ENCODE data around the gene SLC9B1.

The SLC9B1 gene, protein sequence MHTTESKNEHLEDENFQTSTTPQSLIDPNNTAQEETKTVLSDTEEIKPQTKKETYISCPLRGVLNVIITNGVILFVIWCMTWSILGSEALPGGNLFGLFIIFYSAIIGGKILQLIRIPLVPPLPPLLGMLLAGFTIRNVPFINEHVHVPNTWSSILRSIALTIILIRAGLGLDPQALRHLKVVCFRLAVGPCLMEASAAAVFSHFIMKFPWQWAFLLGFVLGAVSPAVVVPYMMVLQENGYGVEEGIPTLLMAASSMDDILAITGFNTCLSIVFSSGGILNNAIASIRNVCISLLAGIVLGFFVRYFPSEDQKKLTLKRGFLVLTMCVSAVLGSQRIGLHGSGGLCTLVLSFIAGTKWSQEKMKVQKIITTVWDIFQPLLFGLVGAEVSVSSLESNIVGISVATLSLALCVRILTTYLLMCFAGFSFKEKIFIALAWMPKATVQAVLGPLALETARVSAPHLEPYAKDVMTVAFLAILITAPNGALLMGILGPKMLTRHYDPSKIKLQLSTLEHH

DNA sequence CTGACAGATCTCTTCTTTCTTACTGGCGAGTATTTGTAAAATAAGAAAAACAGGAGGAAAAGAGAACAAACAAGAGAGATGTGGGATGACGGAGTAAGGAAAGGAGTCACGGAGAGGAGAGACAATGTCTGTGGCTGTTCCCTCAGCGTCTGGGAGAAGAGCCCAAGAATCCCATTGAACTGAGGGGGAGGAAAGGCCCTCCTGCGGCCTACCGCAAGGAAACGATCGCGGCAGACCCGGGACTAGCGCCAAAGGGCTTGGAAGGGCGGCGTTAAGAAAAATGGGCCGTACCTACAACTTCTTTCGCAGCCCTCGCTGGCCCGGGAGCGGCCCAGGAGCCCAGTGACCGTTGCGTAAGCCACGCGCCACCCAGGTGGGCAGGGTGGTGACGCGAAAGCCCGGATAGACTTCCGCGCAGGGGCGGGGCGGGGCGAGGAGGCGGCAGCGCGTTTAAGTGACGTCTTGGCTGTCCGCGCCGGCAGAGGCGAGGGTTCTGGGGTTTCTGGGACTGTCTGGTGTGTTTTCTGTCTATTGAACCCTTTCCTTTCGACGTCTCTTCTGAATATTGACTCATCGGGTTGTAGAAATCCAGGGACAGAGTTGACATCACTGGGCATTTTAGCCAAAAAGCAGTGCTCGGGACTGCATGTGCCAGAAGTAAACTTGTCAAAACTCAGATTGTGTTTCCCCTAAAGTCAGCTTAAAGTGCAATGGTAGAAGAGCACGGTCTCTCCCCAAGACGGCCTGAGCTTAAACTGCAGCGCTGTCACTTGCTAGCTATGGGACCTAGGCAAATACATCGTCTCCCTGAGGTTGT lies at the start of gene SLC9B1:
Gene SLC9B1 (minus strand): TSS at position 398 of the 817 bp plus-strand sequence. CDS start 27,994 bp downstream, outside the sequence.
- TF ChIP-seq, protein P1, sequence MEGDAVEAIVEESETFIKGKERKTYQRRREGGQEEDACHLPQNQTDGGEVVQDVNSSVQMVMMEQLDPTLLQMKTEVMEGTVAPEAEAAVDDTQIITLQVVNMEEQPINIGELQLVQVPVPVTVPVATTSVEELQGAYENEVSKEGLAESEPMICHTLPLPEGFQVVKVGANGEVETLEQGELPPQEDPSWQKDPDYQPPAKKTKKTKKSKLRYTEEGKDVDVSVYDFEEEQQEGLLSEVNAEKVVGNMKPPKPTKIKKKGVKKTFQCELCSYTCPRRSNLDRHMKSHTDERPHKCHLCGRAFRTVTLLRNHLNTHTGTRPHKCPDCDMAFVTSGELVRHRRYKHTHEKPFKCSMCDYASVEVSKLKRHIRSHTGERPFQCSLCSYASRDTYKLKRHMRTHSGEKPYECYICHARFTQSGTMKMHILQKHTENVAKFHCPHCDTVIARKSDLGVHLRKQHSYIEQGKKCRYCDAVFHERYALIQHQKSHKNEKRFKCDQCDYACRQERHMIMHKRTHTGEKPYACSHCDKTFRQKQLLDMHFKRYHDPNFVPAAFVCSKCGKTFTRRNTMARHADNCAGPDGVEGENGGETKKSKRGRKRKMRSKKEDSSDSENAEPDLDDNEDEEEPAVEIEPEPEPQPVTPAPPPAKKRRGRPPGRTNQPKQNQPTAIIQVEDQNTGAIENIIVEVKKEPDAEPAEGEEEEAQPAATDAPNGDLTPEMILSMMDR (IDR thresholded peaks at IDR 0.05), result no peak
- peaks cover 10% of the 10 kb centered on the region for H3K36me3 Mint-ChIP-seq (ENCODE audit: low read depth)
- peak within 1 kb of the TSS; percentile 86 for H3K4me3 Mint-ChIP-seq
- H3K27ac Mint-ChIP-seq, result peak within 1 kb of the TSS; percentile 91
- H3K4me1 Mint-ChIP-seq, result peaks cover 5% of the 10 kb centered on the region
- peaks cover 14% of the 10 kb centered on the region for H3K9me3 Mint-ChIP-seq
- peaks cover 12% of the 10 kb centered on the region for H3K27me3 Mint-ChIP-seq (ENCODE audit: low read depth, poor library complexity)
- DNase-seq, result peak; percentile 82

DNA sequence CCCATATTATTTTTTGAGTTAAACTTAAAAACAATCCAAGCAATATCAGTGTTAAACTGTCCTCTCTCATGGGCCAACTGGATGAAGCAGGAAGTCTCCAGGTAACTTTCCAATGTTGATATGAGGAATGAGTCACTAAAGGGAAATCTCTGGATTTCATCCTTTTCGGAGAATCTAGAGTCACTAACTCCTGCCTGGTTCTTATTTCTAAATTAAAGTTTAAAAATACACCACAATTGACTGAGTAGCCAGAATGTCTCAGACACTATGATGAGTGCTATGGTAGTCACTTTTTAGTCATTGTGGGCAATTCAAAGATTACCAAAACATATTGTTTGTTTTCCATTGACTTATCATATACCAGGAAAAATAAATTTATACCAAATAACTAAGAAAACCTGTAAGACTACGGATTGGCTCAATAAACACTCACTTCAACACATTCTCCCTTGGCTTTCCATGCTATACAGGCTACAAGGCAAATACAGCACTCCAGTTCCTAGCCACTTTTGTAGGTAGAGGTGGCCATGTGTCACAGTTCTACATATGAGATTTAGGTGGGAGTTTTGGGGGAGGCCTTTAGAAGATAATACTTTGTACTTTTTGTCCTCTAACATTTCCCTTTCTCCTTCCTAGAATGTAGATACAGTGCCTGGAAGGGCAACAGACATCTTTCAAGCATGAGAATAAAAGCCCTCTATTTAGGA lies 48.5 kb upstream of the SLC9B1 start:
- no peak for DNase-seq
- Mint-ChIP-seq H3K27me3 (ENCODE audit: low read depth, poor library complexity) (no peaks in the 10 kb centered on the region), H3K36me3 (ENCODE audit: low read depth) (peaks cover 30% of the 10 kb centered on the region), H3K27ac (no peak overlapping the region), H3K4me1 (peaks cover 4% of the 10 kb centered on the region), H3K4me3 (no peak overlapping the region), H3K9me3 (peaks cover 4% of the 10 kb centered on the region)
- TF ChIP-seq, protein P1 (IDR thresholded peaks at IDR 0.05), result no peak

DNA sequence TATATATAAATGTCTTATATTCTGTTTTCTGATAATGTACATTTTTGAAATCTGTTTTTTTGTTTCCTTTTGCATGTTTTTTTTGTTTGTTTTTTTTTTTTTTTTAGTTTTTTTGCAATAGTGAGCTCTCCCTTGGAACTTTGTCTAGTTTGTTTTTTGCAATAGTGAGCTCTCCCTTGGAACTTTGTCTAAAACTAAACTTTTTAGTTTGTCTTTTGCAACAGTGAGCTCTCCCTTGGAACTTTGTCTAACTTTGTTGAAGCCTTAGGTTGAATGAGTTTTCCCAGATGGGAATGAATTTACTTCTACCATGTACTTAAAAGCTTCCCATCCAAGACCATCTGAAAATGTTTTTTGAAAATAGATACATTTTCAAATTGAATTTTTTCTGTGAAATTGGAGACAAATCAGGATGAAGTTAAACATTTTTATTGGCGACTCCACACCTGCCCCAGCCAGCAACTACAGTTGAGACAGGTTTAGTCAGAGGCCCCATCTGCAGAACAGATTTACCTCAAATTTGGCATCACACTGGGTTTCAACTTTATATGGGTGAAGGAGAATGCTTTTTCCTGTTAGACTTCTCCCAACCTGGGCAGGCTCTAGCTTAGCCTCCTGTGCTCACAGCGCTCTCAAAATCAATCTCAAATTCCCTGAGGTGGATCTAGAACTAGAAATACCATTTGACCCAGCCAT lies 41.1 kb upstream of the SLC9B1 start:
- no peaks in the 10 kb centered on the region for H3K27me3 Mint-ChIP-seq (ENCODE audit: low read depth, poor library complexity)
- DNase-seq, result no peak
- TF ChIP-seq, protein P1 (IDR thresholded peaks at IDR 0.05), result no peak

DNA sequence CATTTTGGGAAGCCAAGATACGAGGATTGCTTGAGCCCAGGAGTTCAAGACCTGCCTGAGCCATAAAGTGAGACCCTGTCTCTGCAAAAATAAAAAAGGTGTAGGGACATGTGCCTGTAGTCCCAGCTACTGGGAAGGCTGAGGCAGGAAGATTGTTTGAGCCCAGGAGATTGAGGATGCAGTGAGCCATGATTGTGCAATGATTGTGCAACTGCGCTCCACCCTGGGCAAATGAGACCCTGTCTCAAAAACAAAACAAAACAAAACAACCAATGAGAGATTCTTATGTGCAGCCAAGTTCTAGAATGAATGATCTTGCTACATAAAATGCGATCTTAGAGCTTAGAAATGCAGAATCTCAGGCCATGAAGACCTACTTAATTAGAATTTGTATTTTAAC lies 34.5 kb upstream of the SLC9B1 start:
- no peak overlapping the region for H3K4me3 Mint-ChIP-seq
- no peaks in the 10 kb centered on the region for H3K9me3 Mint-ChIP-seq
- H3K27me3 Mint-ChIP-seq (ENCODE audit: low read depth, poor library complexity), result no peaks in the 10 kb centered on the region
- H3K36me3 Mint-ChIP-seq (ENCODE audit: low read depth), result peaks cover 5% of the 10 kb centered on the region
- TF ChIP-seq, protein P1 (IDR thresholded peaks at IDR 0.05), result no peak
- H3K27ac Mint-ChIP-seq, result no peak overlapping the region
- no peaks in the 10 kb centered on the region for H3K4me1 Mint-ChIP-seq
- no peak for DNase-seq

More for the DNA sequence above, 41.1 kb upstream of the SLC9B1 start:
- no peak overlapping the region for H3K27ac Mint-ChIP-seq
- no peaks in the 10 kb centered on the region for H3K9me3 Mint-ChIP-seq
- H3K36me3 Mint-ChIP-seq (ENCODE audit: low read depth), result peaks cover 12% of the 10 kb centered on the region
- no peaks in the 10 kb centered on the region for H3K4me1 Mint-ChIP-seq
- H3K4me3 Mint-ChIP-seq, result no peak overlapping the region

DNA sequence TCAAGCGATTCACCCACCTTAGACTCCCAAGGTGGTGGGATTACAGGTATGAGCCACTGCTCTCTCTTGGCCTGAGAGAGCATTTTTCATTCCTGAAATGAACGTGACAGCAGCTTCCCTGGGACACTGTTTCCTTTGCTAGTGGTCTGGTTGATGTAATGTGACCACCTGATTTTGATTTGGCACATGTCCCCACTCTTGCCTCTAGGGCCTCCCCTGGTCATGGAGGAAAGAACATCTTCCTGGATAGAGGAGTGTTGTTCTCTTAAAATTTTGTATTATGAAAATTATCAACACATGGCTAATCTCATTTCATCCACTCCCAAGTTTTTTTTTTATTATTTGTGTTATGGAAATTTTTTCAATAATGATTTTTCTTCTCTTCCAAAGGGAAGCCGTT lies 33.3 kb upstream of the SLC9B1 start:
- TF ChIP-seq, protein P1 (IDR thresholded peaks at IDR 0.05), result no peak
- no peak for DNase-seq
- Mint-ChIP-seq H3K4me3 (no peak overlapping the region), H3K9me3 (no peaks in the 10 kb centered on the region), H3K27me3 (ENCODE audit: low read depth, poor library complexity) (no peaks in the 10 kb centered on the region), H3K27ac (no peak overlapping the region), H3K36me3 (ENCODE audit: low read depth) (peaks cover 8% of the 10 kb centered on the region), H3K4me1 (no peaks in the 10 kb centered on the region)
